Activated CD4-positive, alpha-beta T cell treated with anti-CD3 and anti-CD28 coated beads, Interleukin-2, amount 50 U/mL, for 48 hours (primary cell): ENCODE measurements around the gene TSPAN18.

ENCODE experiments used
- DNase-seq, 2 experiments: peaks; one replicate each; pipeline ENCODE4 v3.0.0-alpha.2; 2020

Gene TSPAN18

GRCh38 chr11:44804449-44805437, 78.0 kb downstream of the TSPAN18 start:
- DNase-seq, result no peak

GRCh38 chr11:44805596-44805995, 78.8 kb downstream of the TSPAN18 start:
- no peak for DNase-seq

DNA sequence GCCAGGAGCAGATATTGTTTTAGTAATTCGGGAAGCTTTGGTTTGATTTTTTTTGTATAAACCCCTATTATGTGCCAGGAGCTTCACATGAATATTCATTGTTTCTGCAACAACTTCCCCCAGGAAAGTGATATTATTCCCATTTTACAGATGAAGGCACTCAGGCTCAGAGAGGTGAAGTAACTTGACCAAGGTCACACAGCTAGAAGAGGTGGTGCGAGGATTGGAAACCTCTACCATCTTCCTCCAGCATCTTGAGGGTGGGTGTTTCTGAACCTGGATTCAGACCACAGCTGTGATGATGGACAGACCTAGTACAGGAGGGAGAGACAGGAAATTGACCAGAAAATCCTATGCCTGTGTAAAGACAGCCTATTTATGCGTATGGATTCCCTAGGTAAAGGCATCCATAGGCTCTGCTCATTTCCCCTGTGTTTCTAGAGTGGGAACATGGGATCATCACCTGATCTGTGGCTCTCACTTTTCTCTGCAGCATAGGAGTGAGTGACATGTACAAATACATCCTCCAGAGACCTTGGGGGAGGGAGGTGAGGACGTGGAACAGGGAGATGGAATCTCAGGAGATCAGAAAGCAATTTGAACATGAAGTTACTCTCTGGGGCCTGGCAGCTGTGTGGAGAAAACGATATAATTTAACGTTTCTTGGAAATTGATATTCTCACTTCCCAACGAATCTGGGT, 81.4 kb downstream of the TSPAN18 start:
- no peak for DNase-seq

- no peak for DNase-seq
Observed at GRCh38 chr11:44809283-44809682, 82.5 kb downstream of the TSPAN18 start.

- no peak for DNase-seq
Observed at GRCh38 chr11:44811841-44812448, 85.2 kb downstream of the TSPAN18 start.

DNA sequence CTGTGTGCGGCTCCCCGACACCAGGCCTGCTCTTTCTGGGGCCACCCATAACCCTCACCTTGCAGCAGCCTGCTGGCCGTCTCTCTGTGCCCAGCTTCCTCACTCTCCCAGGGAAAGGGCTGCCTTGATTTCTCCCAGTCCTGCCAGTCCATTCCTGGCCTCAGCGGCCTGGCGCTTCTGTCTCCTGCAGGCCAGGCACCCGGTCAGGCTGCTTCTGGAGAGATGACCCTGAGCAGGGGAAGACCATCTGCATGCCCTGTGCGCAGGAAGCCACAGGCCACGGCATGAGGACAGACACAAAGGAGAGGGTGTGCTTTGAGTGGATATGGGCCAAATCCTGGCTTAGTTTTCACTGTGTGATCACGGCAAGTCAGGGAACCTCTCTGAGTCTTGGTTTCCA, 86.2 kb downstream of the TSPAN18 start:
- DNase-seq, result no peak

DNA sequence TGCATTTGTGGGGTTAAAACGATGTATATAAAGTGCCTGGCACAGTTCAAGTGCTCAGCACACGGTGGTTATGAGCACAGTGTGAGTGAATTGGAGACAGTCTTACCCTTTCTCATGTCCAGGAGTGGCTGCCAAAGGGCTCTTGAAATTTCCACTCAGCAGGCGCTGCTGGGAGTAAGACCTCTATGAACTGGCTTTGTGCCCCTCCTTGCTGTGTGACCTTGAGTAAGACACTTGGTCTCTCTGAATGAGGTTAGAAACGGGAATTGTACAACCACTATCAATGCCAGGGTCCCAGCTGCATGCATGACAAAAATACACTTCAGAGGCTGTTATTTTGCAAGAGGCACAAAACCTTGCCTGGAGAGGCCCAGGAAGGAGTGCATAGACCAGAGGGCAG, 86.6 kb downstream of the TSPAN18 start:
- no peak for DNase-seq

DNA sequence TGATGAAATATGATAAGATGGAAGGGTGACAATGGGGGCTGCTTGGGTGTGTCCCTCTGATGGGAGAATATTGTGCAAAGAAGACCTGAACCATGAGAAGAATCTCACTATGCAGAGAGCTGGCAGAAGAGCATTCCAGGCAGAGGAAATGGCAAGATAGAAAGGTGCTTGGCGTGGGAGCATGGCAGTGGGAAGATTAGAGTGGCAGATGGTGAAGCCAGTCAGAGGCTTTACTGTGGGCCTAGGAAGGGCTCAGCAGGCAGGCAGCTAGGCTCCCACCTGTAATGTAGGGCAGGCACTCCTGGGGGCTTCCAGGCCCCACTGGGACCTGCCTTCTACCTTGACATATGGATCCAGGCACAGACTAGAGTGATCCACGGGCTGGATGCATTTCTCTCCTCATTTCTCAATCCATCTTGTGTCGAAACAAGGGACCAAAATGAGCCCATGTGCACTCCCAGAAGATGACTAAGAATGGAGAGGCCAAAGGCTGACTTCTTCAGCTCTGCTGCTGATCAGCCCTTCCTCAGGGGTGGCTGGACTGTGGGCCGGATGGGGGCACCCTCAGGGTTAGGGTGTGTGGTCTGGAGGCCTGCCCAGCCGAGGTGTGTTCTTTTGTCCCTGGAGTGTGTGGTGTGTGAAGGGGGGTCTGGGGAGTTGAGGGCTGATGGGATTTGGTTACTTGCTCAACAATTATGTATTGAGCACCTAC, 88.3 kb downstream of the TSPAN18 start:
- no peak for DNase-seq

DNA sequence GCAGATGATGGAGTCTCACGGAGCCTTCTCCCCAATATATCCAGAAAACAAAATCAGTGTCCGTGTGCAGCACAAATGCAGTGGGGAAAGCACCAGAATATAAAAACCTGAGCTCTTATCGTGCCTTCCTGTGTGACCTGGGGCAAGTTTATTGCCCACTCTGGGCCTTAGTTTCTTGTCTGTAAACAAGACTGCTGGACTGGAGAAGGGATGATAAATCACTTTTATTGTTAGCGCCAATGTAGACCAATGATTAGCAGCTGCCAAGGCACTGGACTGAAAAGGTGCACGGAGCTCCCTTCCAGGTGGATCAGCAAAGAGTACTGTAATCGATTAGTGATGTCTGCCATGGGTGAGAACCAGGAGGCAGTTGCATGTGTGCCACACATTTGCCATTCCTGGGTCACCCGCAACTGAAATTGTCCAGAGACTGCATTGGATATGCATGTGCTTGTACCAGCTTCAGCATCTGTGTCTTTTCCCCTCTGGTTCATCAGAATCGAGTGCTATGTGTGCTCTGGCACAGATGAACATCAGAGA, 89.2 kb downstream of the TSPAN18 start:
- no peak for DNase-seq

DNA sequence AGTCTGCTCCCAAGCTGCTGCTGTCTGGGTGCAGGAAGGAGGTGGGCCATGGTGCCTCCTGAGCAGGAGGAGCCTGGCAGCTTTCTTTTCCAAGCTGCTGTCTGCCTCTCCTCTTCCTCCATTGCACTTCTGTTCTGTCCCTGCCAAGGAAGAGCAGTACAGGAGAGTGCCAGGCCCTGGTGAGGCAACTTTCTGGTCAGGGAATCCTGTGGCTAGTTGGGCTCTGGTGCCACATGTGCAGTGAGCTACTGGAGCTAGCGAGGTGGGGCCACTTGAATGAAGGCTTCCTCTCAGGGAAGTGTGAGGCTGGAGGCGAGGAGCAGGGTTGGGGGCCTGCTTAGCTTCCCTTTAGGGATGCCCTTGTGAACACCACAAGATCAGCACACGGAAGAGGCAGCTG, 90.0 kb downstream of the TSPAN18 start:
- DNase-seq, result no peak

DNA sequence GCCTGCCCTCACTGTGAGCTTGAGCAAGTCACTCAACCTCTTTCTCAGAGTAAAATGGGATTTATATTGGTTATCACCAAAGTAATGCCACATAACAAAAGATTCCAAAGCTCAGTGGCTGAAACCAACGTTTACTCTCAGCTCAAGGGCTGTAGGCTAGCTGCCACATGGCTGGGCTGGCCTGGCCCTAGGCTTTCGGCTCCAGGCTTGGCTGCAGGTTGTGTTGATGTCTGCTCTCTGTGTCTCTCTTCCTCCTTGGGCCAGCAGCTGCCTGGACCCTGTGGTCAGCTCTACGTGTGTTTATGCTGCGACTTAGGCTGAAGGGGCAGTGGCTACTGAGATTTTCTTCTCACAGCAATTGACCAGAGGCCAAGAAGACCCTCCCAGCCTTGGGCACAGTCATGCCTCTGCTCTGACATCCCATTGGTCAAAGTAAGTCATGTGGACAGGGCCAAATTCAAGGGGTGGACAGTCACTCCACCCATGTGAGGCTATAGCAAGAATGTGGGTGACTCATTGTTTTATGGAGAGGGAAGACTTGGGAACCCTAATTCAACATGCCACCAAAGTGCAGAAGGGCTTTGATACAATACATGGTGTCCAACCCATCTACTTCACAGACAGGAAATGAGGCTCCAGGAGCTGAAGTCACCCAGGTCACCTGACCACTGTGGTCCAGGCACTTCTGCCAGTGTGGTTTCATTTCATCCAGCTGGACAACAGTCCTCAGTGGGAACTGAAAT, 90.6 kb downstream of the TSPAN18 start:
- no peak for DNase-seq

GRCh38 chr11:44818110-44818509, 91.3 kb downstream of the TSPAN18 start:
- DNase-seq, result no peak

DNA sequence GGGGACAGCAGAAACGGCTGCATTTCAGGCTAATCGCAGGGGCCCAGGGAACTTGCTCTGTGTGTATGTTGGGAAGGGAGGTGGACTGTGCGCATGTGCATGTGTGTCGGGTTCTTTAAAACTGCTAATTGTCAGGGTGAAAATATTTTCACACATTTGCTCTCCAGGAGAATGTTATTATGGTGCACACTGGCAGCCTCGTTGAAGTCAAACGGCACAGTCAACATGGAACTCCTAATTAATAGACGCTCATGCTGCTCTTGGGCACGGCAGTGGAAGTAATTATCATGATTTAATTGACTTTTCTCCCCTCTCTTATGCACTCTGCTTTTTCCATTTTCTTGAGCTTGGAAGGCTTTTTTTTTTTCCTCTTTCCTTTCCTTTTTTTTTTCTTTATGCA, 92.6 kb downstream of the TSPAN18 start:
- DNase-seq, result no peak

- DNase-seq, result no peak
Observed at GRCh38 chr11:44822369-44822768, 95.6 kb downstream of the TSPAN18 start.

DNA sequence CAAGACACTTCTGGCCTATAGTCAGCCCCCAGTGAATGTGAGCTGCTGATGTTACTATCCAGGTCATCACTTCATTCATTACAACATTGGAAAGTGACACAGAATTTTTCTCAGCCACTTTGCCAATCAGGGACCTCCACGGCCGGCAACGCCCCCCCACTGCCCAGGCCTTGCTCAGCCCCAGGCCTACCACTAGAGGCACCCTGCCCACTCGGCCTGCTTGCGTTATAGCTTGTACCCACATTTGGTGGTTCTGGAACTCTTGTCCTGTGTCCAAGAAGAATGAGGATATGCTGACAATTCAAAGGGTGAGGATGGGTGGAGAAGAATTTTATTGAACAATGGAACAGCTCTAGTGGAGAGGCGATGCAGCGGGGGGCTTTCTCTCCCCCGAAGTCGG, 96.2 kb downstream of the TSPAN18 start:
- DNase-seq, result peak; percentile 3 to 8

- DNase-seq, result no peak
Observed at GRCh38 chr11:44823868-44824267, 97.1 kb downstream of the TSPAN18 start.

GRCh38 chr11:44824300-44824704, 97.5 kb downstream of the TSPAN18 start:
- DNase-seq, result no peak

DNA sequence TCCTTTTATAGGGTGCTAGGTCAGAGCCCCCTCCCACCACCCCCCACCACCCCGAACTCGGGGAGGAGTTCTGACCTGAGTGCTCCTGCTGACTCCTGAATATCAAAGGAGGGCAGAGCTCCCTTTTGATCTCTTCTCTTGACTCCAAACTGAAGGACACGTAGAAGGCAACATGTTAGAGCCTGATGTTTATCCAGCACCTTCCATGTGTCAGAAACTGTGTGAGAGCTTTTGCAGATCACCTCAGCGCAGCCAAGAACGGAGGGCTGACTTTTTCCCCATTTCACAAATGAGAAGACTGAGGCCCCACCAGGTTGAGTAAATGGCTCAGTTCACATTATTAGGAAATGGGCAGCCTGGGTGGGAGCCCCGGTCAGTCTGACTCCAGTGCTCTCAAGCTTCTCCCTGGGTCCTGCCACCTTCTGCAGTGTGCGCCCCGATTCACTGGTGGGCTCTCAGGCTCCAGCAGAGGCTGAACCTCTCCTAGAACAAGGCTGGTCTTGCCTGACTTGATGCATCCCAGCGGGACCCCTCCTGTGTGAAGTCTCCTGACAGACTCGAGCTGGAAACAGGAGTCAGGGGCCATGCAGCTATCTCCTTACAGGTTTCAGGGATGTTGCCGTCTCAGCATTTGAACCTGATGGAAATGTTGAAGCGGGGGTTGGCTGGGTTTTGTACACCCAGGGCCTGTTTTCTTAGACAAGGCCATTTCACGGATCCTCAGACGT, 98.5 kb downstream of the TSPAN18 start:
- no peak for DNase-seq

DNA sequence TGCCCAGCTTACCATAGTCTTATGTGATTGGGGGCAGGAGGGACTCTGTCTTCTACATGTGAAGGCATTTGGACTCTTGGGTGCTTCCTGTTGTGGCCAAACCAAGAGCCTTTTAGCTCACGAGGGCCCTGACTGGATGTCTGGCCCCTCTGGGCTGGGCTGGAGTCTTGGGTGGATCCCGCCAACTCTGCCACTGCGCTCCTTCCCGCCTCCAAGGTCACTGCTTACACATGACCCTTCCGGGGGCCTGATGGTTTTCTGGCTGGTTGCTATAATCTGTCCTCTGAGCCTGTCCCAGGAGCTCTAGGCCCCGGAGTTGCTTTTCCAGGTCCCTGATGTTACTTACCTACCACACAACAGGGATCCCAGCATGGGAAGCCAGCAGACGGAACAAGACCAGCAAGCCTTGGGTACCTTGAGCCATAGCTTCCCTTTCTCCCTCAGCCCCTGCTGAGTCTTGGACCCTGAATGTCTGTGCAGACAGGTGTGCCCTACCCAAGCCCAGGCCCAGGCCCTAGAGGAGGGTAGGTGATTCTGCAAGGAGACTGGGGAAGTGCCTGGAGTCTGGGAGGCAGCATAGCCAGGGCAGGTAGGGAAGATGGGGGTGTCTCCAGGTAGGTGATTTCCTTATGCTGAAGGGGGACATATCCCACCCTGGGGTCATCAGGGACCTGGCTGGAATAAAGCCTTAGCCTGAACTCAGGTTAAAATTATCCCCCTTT, 100.3 kb downstream of the TSPAN18 start:
- DNase-seq, result no peak

DNA sequence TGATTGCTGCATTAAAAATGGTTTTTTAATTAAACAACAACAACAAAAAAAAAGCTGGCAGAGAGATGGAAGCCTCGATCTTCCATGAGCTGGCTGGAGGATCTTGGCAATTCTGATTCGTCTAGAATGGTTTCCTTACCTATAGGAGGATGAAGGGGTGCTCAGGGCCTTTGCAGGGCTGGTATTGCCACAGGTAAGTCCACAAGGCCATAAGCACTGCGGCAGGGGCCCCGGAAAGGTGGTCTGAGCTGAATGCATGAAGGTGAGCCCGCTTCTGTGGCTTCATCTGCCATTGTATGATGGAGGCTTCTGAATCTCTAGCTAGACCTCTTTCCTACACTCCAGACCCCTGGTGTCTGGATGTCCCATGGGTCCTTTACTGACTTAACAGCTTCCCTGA, 101.5 kb downstream of the TSPAN18 start:
- no peak for DNase-seq

GRCh38 chr11:44829838-44830237, 103.1 kb downstream of the TSPAN18 start:
- no peak for DNase-seq
